RPMI7951 (cell line): ENCODE data around the gene CDC42BPB. TPM values are rescaled to one million over a fixed set of nuclear protein-coding genes. Genes with fewer than 3 reads are reported as not detected.
A peak's percentile ranks its signal among the peaks of the same experiment; 100 is the strongest.

ENCODE experiments used
- DNase-seq: peaks from one replicate; pipeline ENCODE4 v3.0.0-alpha.2; 2012; ENCODE audit warnings: low read depth
- total RNA-seq: library from RNA; depleted of rRNA; stranded (reverse); fragments of >200 nt; shearing (Covaris generic); gene quantifications from 2 replicates; pipeline ENCODE4 v1.2.3, GENCODE V29; 2014

CDC42BPB gene
- total RNA-seq, 1 experiment from 2014 or later, result 22.0 TPM

- no peak for DNase-seq
These were observed 16.1 kb upstream of the CDC42BPB start for GRCh38 chr14:103073367-103073875.

- DNase-seq, result no peak
These were observed 15.4 kb upstream of the CDC42BPB start for GRCh38 chr14:103072595-103073366.

GRCh38 chr14:103071544-103072251 lies 14.3 kb upstream of the CDC42BPB start:
- no peak for DNase-seq

GRCh38 chr14:103070971-103071542 lies 13.7 kb upstream of the CDC42BPB start:
- no peak for DNase-seq

- no peak for DNase-seq
These were observed 13.0 kb upstream of the CDC42BPB start for GRCh38 chr14:103070263-103070885.

GRCh38 chr14:103068351-103069073 lies 11.2 kb upstream of the CDC42BPB start:
- DNase-seq, result no peak

- DNase-seq, result no peak
These were observed 10.0 kb upstream of the CDC42BPB start for GRCh38 chr14:103067231-103067954.

GRCh38 chr14:103066399-103066798 lies 9.1 kb upstream of the CDC42BPB start:
- DNase-seq, result peak; percentile 23

- no peak for DNase-seq
These were observed 8.5 kb upstream of the CDC42BPB start for GRCh38 chr14:103065861-103066260.

- DNase-seq, result no peak
These were observed 7.6 kb upstream of the CDC42BPB start for GRCh38 chr14:103064978-103065377.

- no peak for DNase-seq
These were observed 7.1 kb upstream of the CDC42BPB start for GRCh38 chr14:103064436-103064835.

- no peak for DNase-seq
These were observed 4.2 kb upstream of the CDC42BPB start for GRCh38 chr14:103061482-103061976.

- no peak for DNase-seq
These were observed 2.2 kb upstream of the CDC42BPB start for GRCh38 chr14:103059556-103059955.

- DNase-seq, result peak; percentile 6
These were observed 1.1 kb upstream of the CDC42BPB start for GRCh38 chr14:103058164-103059055.

GRCh38 chr14:103057028-103057371 lies 349 bp downstream of the CDC42BPB start:
- peak; percentile 20 for DNase-seq

- peak; percentile 74 for DNase-seq
These were observed 874 bp downstream of the CDC42BPB start for GRCh38 chr14:103056322-103057027.

- DNase-seq, result no peak
These were observed 1.7 kb downstream of the CDC42BPB start for GRCh38 chr14:103055695-103056094.

- DNase-seq, result no peak
These were observed 4.9 kb downstream of the CDC42BPB start for GRCh38 chr14:103052407-103052806.

GRCh38 chr14:103050935-103051334 lies 6.4 kb downstream of the CDC42BPB start:
- no peak for DNase-seq
